Upper lobe of left lung (tissue), 4 donors: Measurements from ENCODE around the gene SEPTIN8.

Experiments
- POLR2A ChIP-seq, 4 donors: fragments of 450-650 bp; IDR thresholded peaks; one replicate each; pipeline ENCODE4 v1.5.1; 2016 to 2017; ENCODE audit warnings: antibody characterized with exemption in 4 of 4, mild to moderate bottlenecking in 2 of 4
- POLR2AphosphoS5 ChIP-seq, 2 donors: sonication (generic); formaldehyde crosslinking; IDR thresholded peaks; one replicate each; pipeline ENCODE4 v1.5.1; 2017; ENCODE audit warnings: antibody characterized with exemption in 2 of 2
- TF ChIP-seq, protein P1 (sequence below), 6 experiments: fragments of 450-650 bp in 4 of 6; fragments of 200-600 bp in 2 of 6; sonication (generic) in 2 of 6; IDR thresholded peaks; one replicate each; pipeline ENCODE4 v1.5.1; 2016 to 2019; ENCODE audit warnings: antibody characterized with exemption in 6 of 6

DNA sequence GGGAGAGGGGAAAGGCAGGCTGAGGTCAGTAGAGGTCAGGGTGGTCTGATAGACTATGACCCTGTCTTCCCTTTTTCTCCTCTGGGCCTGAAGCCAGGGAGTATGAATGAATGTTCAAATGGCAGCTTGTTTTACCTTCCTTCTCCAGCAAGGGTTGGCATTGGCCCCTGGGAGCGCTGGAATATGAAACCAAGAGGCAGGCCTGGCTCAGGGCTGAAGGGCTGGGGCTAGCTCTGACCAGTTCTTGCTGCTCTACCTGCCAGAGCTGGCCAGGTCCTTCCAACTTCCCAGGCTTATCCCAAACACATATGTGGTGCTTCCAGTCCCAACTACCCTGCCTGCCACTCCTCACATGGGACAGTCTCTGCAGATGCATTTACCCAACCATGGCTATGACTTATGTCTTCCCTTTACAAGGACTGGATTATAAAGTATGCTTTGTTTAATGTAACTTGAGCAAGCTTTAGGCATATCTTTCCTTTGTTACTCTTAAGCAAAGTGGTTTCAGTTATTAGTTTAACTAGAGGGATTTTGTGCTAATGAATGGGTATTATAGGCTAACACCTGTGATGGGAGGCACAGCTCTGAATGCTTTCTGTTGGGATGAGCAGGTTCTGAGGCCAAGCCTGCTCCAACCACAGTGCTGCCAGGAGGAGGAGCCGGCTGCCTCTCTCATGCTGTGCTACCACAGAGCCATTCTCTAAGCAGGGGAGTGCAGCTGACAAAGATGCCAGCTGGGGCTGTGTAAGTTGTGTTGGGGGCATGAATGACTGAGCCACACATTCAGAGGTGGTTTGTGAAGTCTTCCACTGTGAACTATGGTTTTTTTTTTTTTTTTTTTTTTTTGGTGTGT lies 23.7 kb downstream of the SEPTIN8 start:
- TF ChIP-seq, protein P1, sequence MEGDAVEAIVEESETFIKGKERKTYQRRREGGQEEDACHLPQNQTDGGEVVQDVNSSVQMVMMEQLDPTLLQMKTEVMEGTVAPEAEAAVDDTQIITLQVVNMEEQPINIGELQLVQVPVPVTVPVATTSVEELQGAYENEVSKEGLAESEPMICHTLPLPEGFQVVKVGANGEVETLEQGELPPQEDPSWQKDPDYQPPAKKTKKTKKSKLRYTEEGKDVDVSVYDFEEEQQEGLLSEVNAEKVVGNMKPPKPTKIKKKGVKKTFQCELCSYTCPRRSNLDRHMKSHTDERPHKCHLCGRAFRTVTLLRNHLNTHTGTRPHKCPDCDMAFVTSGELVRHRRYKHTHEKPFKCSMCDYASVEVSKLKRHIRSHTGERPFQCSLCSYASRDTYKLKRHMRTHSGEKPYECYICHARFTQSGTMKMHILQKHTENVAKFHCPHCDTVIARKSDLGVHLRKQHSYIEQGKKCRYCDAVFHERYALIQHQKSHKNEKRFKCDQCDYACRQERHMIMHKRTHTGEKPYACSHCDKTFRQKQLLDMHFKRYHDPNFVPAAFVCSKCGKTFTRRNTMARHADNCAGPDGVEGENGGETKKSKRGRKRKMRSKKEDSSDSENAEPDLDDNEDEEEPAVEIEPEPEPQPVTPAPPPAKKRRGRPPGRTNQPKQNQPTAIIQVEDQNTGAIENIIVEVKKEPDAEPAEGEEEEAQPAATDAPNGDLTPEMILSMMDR (IDR thresholded peaks at IDR 0.05): no peak
- no peak for TF ChIP-seq POLR2AphosphoS5 (IDR thresholded peaks at IDR 0.05)
- no peak for TF ChIP-seq POLR2A (IDR thresholded peaks at IDR 0.05)
